Measurements from ENCODE around the gene GNB1. TPM values are rescaled to one million over a fixed set of nuclear protein-coding genes. Genes with fewer than 3 reads are reported as not detected.

GNB1 gene
- total RNA-seq: 86.4 and 103 TPM in 2 replicates

GRCh38 chr1:1890506-1891348 lies at the start of gene GNB1:
Gene GNB1 (minus strand): TSS chr1:1891087. CDS start chr1:1825453, 65,634 bp downstream.

GRCh38 chr1:1918901-1919303 lies 28.0 kb upstream of the GNB1 start, which contains the start of gene TMEM52:
Gene TMEM52 (minus strand): TSS chr1:1919279. CDS start chr1:1919265, 14 bp downstream.

GRCh38 chr1:1914971-1915692 lies 24.2 kb upstream of the GNB1 start, which contains the start of gene CALML6:
Gene CALML6 (plus strand): TSS chr1:1915260. CDS start chr1:1915281, 21 bp downstream.

GRCh38 chr1:1777950-1778662 lies 112.8 kb downstream of the GNB1 start, which contains the start of gene NADK:
Gene NADK (minus strand): TSS chr1:1778470. CDS start chr1:1765406, 13,064 bp downstream.

Other genes with a start within 250 kb of the GNB1 start
- 5.5 and 8.7 TPM in 2 replicates for gene CDK11B, start 232.1 kb downstream of the GNB1 start, total RNA-seq
- gene SLC35E2B, start 198.3 kb downstream of the GNB1 start, total RNA-seq: 40.7 and 68.3 TPM in 2 replicates
- 13.0 and 31.4 TPM in 2 replicates for gene CDK11A, start 166.7 kb downstream of the GNB1 start, total RNA-seq
- 25.9 and 45.1 TPM in 2 replicates for gene NADK, start 112.6 kb downstream of the GNB1 start, total RNA-seq
- gene CALML6, start 24.2 kb upstream of the GNB1 start, total RNA-seq: 0.22 and 1.2 TPM in 2 replicates
- 0.54 and 0.79 TPM in 2 replicates for gene TMEM52, start 28.2 kb upstream of the GNB1 start, total RNA-seq
- not detected in 2 replicates for gene CFAP74, start 112.7 kb upstream of the GNB1 start, total RNA-seq
- gene GABRD, start 128.3 kb upstream of the GNB1 start, total RNA-seq: not detected in 2 replicates
- 69.1 and 73.1 TPM in 2 replicates for gene PRKCZ, start 159.3 kb upstream of the GNB1 start, total RNA-seq